ENCODE measurements around the gene MXD3.
"Not testable (repeated sequence)": the region's sequence is repeated elsewhere in the genome, so short reads cannot be mapped to it uniquely, and the experiment has no call there.

The MXD3 gene

GRCh38 chr5:177307544-177308363, 3.9 kb downstream of the MXD3 start:
- H3K4me3 ChIP-seq (ENCODE audit: low read depth, low read length): peak overlapping the region; percentile 22
- TF ChIP-seq, protein P1, sequence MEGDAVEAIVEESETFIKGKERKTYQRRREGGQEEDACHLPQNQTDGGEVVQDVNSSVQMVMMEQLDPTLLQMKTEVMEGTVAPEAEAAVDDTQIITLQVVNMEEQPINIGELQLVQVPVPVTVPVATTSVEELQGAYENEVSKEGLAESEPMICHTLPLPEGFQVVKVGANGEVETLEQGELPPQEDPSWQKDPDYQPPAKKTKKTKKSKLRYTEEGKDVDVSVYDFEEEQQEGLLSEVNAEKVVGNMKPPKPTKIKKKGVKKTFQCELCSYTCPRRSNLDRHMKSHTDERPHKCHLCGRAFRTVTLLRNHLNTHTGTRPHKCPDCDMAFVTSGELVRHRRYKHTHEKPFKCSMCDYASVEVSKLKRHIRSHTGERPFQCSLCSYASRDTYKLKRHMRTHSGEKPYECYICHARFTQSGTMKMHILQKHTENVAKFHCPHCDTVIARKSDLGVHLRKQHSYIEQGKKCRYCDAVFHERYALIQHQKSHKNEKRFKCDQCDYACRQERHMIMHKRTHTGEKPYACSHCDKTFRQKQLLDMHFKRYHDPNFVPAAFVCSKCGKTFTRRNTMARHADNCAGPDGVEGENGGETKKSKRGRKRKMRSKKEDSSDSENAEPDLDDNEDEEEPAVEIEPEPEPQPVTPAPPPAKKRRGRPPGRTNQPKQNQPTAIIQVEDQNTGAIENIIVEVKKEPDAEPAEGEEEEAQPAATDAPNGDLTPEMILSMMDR (IDR thresholded peaks at IDR 0.05; ENCODE audit: borderline replicate concordance, insufficient read depth, low read depth, low read length): no peak

GRCh38 chr5:177306674-177307543, 4.8 kb downstream of the MXD3 start:
- H3K4me3 ChIP-seq (ENCODE audit: low read depth, low read length): peak overlapping the region; percentile 22
- TF ChIP-seq, protein P1 (IDR thresholded peaks at IDR 0.05; ENCODE audit: borderline replicate concordance, insufficient read depth, low read depth, low read length): no peak

DNA sequence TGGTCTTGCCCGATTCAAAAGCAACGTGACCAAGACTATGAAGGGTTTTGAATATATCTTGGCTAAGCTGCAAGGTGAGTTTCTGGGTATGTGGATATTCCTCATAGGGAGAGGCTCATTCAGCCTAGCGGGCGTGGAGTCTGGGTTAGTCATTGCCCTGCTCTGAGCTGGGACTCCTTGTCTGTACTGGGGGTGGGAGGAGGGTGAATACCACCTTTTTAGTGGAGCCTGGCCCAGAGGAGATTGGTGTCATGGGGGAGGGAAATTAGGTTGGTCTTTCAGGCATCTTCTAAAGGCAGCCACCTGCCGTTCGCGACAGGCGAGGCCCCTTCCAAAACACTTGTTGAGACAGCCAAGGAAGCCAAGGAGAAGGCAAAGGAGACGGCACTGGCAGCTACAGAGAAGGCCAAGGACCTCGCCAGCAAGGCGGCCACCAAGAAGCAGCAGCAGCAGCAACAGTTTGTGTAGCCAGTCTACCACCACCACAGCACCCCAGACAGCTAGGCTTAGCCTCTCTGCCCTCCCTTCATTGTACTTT, 5.5 kb downstream of the MXD3 start:
- H3K4me3 ChIP-seq (ENCODE audit: low read depth, low read length): not testable (repeated sequence)

DNA sequence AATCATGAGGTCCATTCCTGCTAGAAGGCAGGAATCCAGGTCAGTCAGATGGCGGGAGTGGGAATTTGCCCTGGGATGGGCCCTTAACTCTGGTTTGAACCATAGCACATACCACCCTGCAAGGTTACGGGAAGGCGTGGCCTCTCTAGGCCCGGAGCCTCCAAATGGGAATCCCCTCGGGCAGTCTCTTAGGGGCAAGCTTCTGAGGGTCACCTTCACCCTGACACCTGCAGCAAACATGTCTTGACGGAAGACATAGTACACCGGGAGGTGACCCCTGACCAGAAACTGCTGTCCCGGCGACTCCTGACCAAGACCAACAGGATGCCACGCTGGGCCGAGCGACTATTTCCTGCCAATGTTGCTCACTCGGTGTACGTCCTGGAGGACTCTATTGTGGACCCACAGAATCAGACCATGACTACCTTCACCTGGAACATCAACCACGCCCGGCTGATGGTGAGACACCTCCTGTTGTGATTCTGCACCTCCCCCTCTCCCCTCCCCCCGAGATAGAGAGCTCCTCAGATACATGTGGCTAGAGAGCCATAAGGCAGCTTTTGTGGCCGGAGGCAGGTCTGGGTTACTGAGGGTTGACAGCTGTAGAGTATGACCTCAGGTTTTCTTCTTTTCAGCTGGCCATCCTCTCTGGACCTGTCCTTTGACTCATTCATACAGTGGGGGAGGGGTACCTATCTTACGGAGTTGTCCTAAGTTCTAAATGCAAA, 7.1 kb downstream of the MXD3 start:
- TF ChIP-seq, protein P1 (IDR thresholded peaks at IDR 0.05; ENCODE audit: borderline replicate concordance, insufficient read depth, low read depth, low read length): no peak
- H3K4me3 ChIP-seq (ENCODE audit: low read depth, low read length): peak overlapping the region; percentile 78

- TF ChIP-seq, protein P1 (IDR thresholded peaks at IDR 0.05; ENCODE audit: borderline replicate concordance, insufficient read depth, low read depth, low read length): no peak
- H3K4me3 ChIP-seq (ENCODE audit: low read depth, low read length): peak overlapping the region; percentile 78
Observed at GRCh38 chr5:177303925-177304391, 7.7 kb downstream of the MXD3 start.

- H3K4me3 ChIP-seq (ENCODE audit: low read depth, low read length): peak within 1 kb of the TSS; percentile 78
- TF ChIP-seq, protein P1 (IDR thresholded peaks at IDR 0.05; ENCODE audit: borderline replicate concordance, insufficient read depth, low read depth, low read length): peak; percentile 42
Observed at GRCh38 chr5:177303121-177303924, 8.4 kb downstream of the MXD3 start, which contains the start of the genes PRELID1 and RAB24. Gene PRELID1, plus strand, starts transcription at chr5:177303799. Its CDS starts 187 bp downstream, at chr5:177303986. Gene RAB24, minus strand, starts transcription at chr5:177303719. Its CDS starts 431 bp downstream, at chr5:177303288.

Data from GM12875 (cell line).